ENCODE measurements around the gene COL6A1. TPM values are rescaled to one million over a fixed set of nuclear protein-coding genes. Genes with fewer than 3 reads are reported as not detected.

COL6A1 gene
- total and polyA plus RNA-seq, 2 experiments from 2014 or later, result 296 to 592 TPM

- Histone ChIP-seq H2AFZ (no peak overlapping the region), H3K79me2 (no peaks in the 10 kb centered on the region), H3K4me1 (ENCODE audit: insufficient read depth) (peaks cover 55% of the 10 kb centered on the region), H3K27me3 (peaks cover 9% of the 10 kb centered on the region), H4K20me1 (ENCODE audit: insufficient read depth, poor library complexity, severe bottlenecking) (no peaks in the 10 kb centered on the region), H3K27ac (peak overlapping the region; percentile 97), H3K9me3 (ENCODE audit: low read depth) (no peaks in the 10 kb centered on the region), H3K4me3 (no peak overlapping the region), H3K4me2 (peak overlapping the region; percentile 93), H3K9me2 (replicated peaks; ENCODE audit: insufficient read depth) (no peaks in the 10 kb centered on the region), H3K36me3 (replicated peaks; ENCODE audit: insufficient read depth, low read depth) (no peaks in the 10 kb centered on the region)
- 45% methylated on average over 25 of the region's 25 CpGs for WGBS (ENCODE audit: low lambda C conversion rate, missing lambda C conversion rate)
- TF ChIP-seq EZH2 (IDR thresholded peaks at IDR 0.05; ENCODE audit: borderline replicate concordance) (no peak), CTCF (IDR thresholded peaks at IDR 0.05; ENCODE audit: poor library complexity) (peak; percentile 93), EZH2phosphoT487 (IDR thresholded peaks at IDR 0.05; ENCODE audit: low read depth, severe bottlenecking, unreplicated experiment) (no peak)
- DNase-seq (ENCODE audit: low spot score), result peak; percentile 83
Measured at GRCh38 chr21:45970674-45971615, 10.6 kb upstream of the COL6A1 start.

GRCh38 chr21:45971616-45972352 is 9.8 kb upstream of the COL6A1 start:
- H2AFZ ChIP-seq, result no peak overlapping the region
- no peak overlapping the region for H3K4me3 ChIP-seq
- peak; percentile 67 for DNase-seq (ENCODE audit: low spot score)

GRCh38 chr21:45972353-45972715 is 9.2 kb upstream of the COL6A1 start:
- Histone ChIP-seq H3K4me1 (ENCODE audit: insufficient read depth) (peaks cover 64% of the 10 kb centered on the region), H3K79me2 (no peaks in the 10 kb centered on the region), H3K27ac (peak overlapping the region; percentile 97), H3K36me3 (replicated peaks; ENCODE audit: insufficient read depth, low read depth) (no peaks in the 10 kb centered on the region), H2AFZ (peak overlapping the region; percentile 12), H3K9me3 (ENCODE audit: low read depth) (no peaks in the 10 kb centered on the region), H3K9me2 (replicated peaks; ENCODE audit: insufficient read depth) (no peaks in the 10 kb centered on the region), H4K20me1 (ENCODE audit: insufficient read depth, poor library complexity, severe bottlenecking) (no peaks in the 10 kb centered on the region), H3K4me3 (peak overlapping the region; percentile 23), H3K27me3 (peaks cover 9% of the 10 kb centered on the region), H3K4me2 (peak overlapping the region; percentile 93)
- peak; percentile 39 for DNase-seq (ENCODE audit: low spot score)
- 34% methylated on average over 16 of the region's 19 CpGs for WGBS (ENCODE audit: low lambda C conversion rate, missing lambda C conversion rate)
- TF ChIP-seq EZH2phosphoT487 (IDR thresholded peaks at IDR 0.05; ENCODE audit: low read depth, severe bottlenecking, unreplicated experiment), result no peak
- no peak for TF ChIP-seq EZH2 (IDR thresholded peaks at IDR 0.05; ENCODE audit: borderline replicate concordance)
- TF ChIP-seq CTCF (IDR thresholded peaks at IDR 0.05; ENCODE audit: poor library complexity), result no peak

More at GRCh38 chr21:45971616-45972352, 9.8 kb upstream of the COL6A1 start:
- TF ChIP-seq EZH2phosphoT487 (IDR thresholded peaks at IDR 0.05; ENCODE audit: low read depth, severe bottlenecking, unreplicated experiment) (no peak), CTCF (IDR thresholded peaks at IDR 0.05; ENCODE audit: poor library complexity) (no peak), EZH2 (IDR thresholded peaks at IDR 0.05; ENCODE audit: borderline replicate concordance) (no peak)
- Histone ChIP-seq H3K9me2 (replicated peaks; ENCODE audit: insufficient read depth) (no peaks in the 10 kb centered on the region), H3K27ac (peak overlapping the region; percentile 97), H3K9me3 (ENCODE audit: low read depth) (no peaks in the 10 kb centered on the region), H3K36me3 (replicated peaks; ENCODE audit: insufficient read depth, low read depth) (no peaks in the 10 kb centered on the region), H3K4me1 (ENCODE audit: insufficient read depth) (peaks cover 60% of the 10 kb centered on the region), H3K4me2 (peak overlapping the region; percentile 93), H3K27me3 (peaks cover 9% of the 10 kb centered on the region), H4K20me1 (ENCODE audit: insufficient read depth, poor library complexity, severe bottlenecking) (no peaks in the 10 kb centered on the region), H3K79me2 (no peaks in the 10 kb centered on the region)
- WGBS (ENCODE audit: low lambda C conversion rate, missing lambda C conversion rate), result 37% methylated on average over 18 of the region's 20 CpGs

Data from hepatocyte (in vitro differentiated cells).